Ascending aorta (tissue), 2 donors: ENCODE results near the gene GPR84. TPM values are rescaled to one million over a fixed set of nuclear protein-coding genes. Genes with fewer than 3 reads are reported as not detected.
"Not testable (repeated sequence)": the region's sequence is repeated elsewhere in the genome, so short reads cannot be mapped to it uniquely, and the experiment has no call there.

Experiments used
- DNase-seq, 2 donors: peaks; one replicate each; pipeline ENCODE4 v3.0.0-alpha.2; 2019; ENCODE audit warnings: low spot score in 2 of 2
- H3K27ac ChIP-seq, 2 donors: fragments of 200-600 bp; sonication (generic); one replicate each; pipeline ENCODE4 v1.5.1; 2016 to 2017; ENCODE audit warnings: mild to moderate bottlenecking in 1 of 2
- H3K27me3 ChIP-seq: fragments of 200-600 bp; sonication (generic); one replicate; pipeline ENCODE4 v1.5.1; 2017
- H3K36me3 ChIP-seq, 2 donors: fragments of 200-600 bp; sonication (generic); one replicate each; pipeline ENCODE4 v1.5.1; 2016
- H3K4me1 ChIP-seq, 2 donors: fragments of 200-600 bp; sonication (generic); one replicate each; pipeline ENCODE4 v1.5.1; 2016 to 2017; ENCODE audit warnings: mild to moderate bottlenecking in 1 of 2
- H3K4me3 ChIP-seq, 2 donors: fragments of 200-600 bp; sonication (generic); one replicate each; pipeline ENCODE4 v1.5.1; 2016 to 2017; ENCODE audit warnings: mild to moderate bottlenecking in 1 of 2
- H3K9me3 ChIP-seq, 2 donors: fragments of 200-600 bp; sonication (generic); one replicate each; pipeline ENCODE4 v1.5.1; 2016
- intact Hi-C: fragments of 100-400 bp; cut with DNase I; formaldehyde crosslinking; loops from one replicate; pipeline ENCODE4 v1.15.1; 2023
- total RNA-seq: library from RNA; depleted of rRNA; stranded (reverse); fragments of >200 nt; gene quantifications from one replicate; pipeline ENCODE4 v1.1.0, GENCODE V29; 2016
- TF ChIP-seq, protein P1 (sequence below), 3 experiments: fragments of 200-600 bp in 2 of 3; fragments of 450-650 bp in 1 of 3; sonication (generic) in 2 of 3; IDR thresholded peaks; one replicate each; pipeline ENCODE4 v1.5.1; 2016 to 2019; ENCODE audit warnings: antibody characterized with exemption in 3 of 3, mild to moderate bottlenecking in 1 of 3, moderate library complexity in 1 of 3

The GPR84 gene
- total RNA-seq, 1 donor from 2014 or later: not detected

DNA sequence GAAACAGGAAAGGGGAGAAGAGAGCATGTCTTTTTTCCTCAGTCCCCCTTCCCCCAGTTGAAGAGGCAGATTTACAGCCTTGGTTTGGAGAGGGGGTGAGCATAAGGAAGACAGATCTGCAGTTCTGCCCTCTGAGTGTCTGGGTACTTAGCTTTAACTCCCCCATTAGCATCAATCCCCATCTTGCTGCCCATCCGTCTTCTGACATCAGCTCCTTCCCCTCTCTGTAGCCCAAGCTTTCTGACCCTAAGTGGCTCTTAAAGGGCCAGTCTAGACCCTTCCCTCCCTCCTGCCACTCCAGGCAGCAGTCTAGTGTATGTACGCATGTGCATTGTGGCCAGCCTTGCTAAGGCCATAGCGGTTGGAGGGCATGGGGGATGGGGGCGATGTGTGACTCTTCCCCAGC is 7.3 kb downstream of the GPR84 start:
- H3K36me3 ChIP-seq: no peaks in the 10 kb centered on the region
- intact Hi-C loops: loop anchor here (10.0 kb wide), 1 partner anchor 342 kb away; no protein-coding TSS in a partner anchor
- no peaks in the 10 kb centered on the region for H3K9me3 ChIP-seq
- H3K4me3 ChIP-seq: no peak overlapping the region
- TF ChIP-seq, protein P1, sequence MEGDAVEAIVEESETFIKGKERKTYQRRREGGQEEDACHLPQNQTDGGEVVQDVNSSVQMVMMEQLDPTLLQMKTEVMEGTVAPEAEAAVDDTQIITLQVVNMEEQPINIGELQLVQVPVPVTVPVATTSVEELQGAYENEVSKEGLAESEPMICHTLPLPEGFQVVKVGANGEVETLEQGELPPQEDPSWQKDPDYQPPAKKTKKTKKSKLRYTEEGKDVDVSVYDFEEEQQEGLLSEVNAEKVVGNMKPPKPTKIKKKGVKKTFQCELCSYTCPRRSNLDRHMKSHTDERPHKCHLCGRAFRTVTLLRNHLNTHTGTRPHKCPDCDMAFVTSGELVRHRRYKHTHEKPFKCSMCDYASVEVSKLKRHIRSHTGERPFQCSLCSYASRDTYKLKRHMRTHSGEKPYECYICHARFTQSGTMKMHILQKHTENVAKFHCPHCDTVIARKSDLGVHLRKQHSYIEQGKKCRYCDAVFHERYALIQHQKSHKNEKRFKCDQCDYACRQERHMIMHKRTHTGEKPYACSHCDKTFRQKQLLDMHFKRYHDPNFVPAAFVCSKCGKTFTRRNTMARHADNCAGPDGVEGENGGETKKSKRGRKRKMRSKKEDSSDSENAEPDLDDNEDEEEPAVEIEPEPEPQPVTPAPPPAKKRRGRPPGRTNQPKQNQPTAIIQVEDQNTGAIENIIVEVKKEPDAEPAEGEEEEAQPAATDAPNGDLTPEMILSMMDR (IDR thresholded peaks at IDR 0.05): no peak
- H3K4me1 ChIP-seq: peaks cover 6 to 29% of the 10 kb centered on the region in 2 donors
- H3K27ac ChIP-seq: no peak overlapping the region
- no peaks in the 10 kb centered on the region for H3K27me3 ChIP-seq
- DNase-seq: no peak

DNA sequence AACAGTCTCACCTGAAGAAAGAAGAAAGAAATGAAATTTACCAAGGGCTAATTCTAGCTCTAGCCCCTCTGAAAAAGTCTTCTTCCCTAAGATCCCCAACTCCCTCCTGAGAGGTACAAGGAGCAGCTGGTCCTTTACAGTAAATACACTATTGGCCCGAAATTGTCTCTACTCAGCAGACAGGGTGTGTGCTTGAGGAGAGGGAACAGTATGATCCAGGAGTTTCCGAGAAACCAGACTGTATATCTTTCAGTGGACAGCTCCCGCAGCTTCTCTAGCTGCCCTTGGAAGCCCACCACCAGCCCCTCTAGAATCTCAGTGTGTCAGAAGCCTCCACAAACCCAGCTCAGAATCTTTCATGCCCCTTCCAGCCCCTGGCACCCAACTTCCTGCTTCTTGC is 8.1 kb downstream of the GPR84 start:
- no peak overlapping the region for H3K27ac ChIP-seq
- peaks cover 0 to under 1% of the 10 kb centered on the region in 2 donors for H3K36me3 ChIP-seq
- DNase-seq: no peak
- H3K27me3 ChIP-seq: no peaks in the 10 kb centered on the region
- H3K9me3 ChIP-seq: no peaks in the 10 kb centered on the region
- TF ChIP-seq, protein P1 (IDR thresholded peaks at IDR 0.05): no peak
- intact Hi-C loops: loop anchor here (10.0 kb wide), 1 partner anchor 341 kb away; no protein-coding TSS in a partner anchor
- no peak overlapping the region for H3K4me3 ChIP-seq
- peaks cover 6 to 29% of the 10 kb centered on the region in 2 donors for H3K4me1 ChIP-seq

GRCh38 chr12:54355104-54355815 is 9.0 kb downstream of the GPR84 start:
- intact Hi-C loops: loop anchor here (10.0 kb wide), 1 partner anchor 340 kb away; no protein-coding TSS in a partner anchor
- Histone ChIP-seq H3K27ac (no peak overlapping the region), H3K4me1 (peaks cover 6 to 27% of the 10 kb centered on the region in 2 donors)

GRCh38 chr12:54354271-54354670 is 10.0 kb downstream of the GPR84 start:
- intact Hi-C loops: loop anchor here (10.0 kb wide), 1 partner anchor 339 kb away; no protein-coding TSS in a partner anchor
- not testable (repeated sequence) for H3K27me3 ChIP-seq, H3K27ac ChIP-seq, H3K9me3 ChIP-seq, DNase-seq, H3K4me3 ChIP-seq
- peaks cover 16 to 19% of the 10 kb centered on the region in 2 donors for H3K36me3 ChIP-seq
- H3K4me1 ChIP-seq: peaks cover 6 to 21% of the 10 kb centered on the region in 2 donors

More at GRCh38 chr12:54355104-54355815, 9.0 kb downstream of the GPR84 start:
- Histone ChIP-seq H3K4me3 (no peak overlapping the region), H3K36me3 (peaks cover 6 to 11% of the 10 kb centered on the region in 2 donors), H3K27me3 (no peaks in the 10 kb centered on the region), H3K9me3 (no peaks in the 10 kb centered on the region)
- DNase-seq: no peak
- TF ChIP-seq, protein P1 (IDR thresholded peaks at IDR 0.05): no peak

- peak overlapping the region; percentile 36 to 75 for H3K27ac ChIP-seq
- DNase-seq: no peak
Measured at GRCh38 chr12:54352891-54353874, 11.1 kb downstream of the GPR84 start.

More at GRCh38 chr12:54352891-54353874, 11.1 kb downstream of the GPR84 start:
- H3K9me3 ChIP-seq: no peaks in the 10 kb centered on the region
- intact Hi-C loops: loop anchor here (10.0 kb wide), 1 partner anchor 338 kb away; no protein-coding TSS in a partner anchor
- no peaks in the 10 kb centered on the region for H3K27me3 ChIP-seq
- TF ChIP-seq, protein P1 (IDR thresholded peaks at IDR 0.05): no peak
- no peak overlapping the region for H3K4me3 ChIP-seq
- peaks cover 6 to 21% of the 10 kb centered on the region in 2 donors for H3K4me1 ChIP-seq
- H3K36me3 ChIP-seq: peaks cover 25 to 30% of the 10 kb centered on the region in 2 donors
